Tibial artery (tissue), 4 donors: ENCODE data around the gene GYG2.
A peak's percentile ranks its signal among the peaks of the same experiment; 100 is the strongest.
"Not testable (repeated sequence)": the region's sequence is repeated elsewhere in the genome, so short reads cannot be mapped to it uniquely, and the experiment has no call there.

ENCODE experiments used
- DNase-seq, 2 donors: peaks; one replicate each; pipeline ENCODE4 v3.0.0-alpha.2; 2019
- H3K27ac ChIP-seq, 2 donors: fragments of 200-600 bp; sonication (generic) in 1 of 2; 1 replicate in 1 of 2; 2 replicates in 1 of 2; pipeline ENCODE4 v1.5.1; 2018 to 2019; ENCODE audit warnings: mild to moderate bottlenecking in 1 of 2
- H3K27me3 ChIP-seq, 2 donors: fragments of 200-600 bp; sonication (generic) in 1 of 2; one replicate each; pipeline versions ENCODE4 v1.5.1 to v1.6.0; 2016 to 2019
- H3K36me3 ChIP-seq, 3 donors: fragments of 200-600 bp; sonication (generic) in 2 of 3; one replicate each; pipeline ENCODE4 v1.5.1; 2016 to 2019; ENCODE audit warnings: mild to moderate bottlenecking in 2 of 3
- H3K4me1 ChIP-seq, 4 donors: fragments of 200-600 bp; sonication (generic) in 2 of 4; 1 replicate in 3 of 4; 2 replicates in 1 of 4; pipeline ENCODE4 v1.5.1; 2016 to 2019
- H3K4me3 ChIP-seq, 2 donors: fragments of 200-600 bp; sonication (generic) in 1 of 2; 1 replicate in 1 of 2; 2 replicates in 1 of 2; pipeline ENCODE4 v1.5.1; 2018 to 2019; ENCODE audit warnings: mild to moderate bottlenecking in 2 of 2
- H3K9me3 ChIP-seq, 3 donors: fragments of 200-600 bp; sonication (generic) in 1 of 3; one replicate each; pipeline ENCODE4 v1.5.1; 2016 to 2019
- CTCF ChIP-seq, 2 experiments: fragments of 200-600 bp in 1 of 2; fragments of 450-650 bp in 1 of 2; IDR thresholded peaks; one replicate each; pipeline ENCODE4 v1.5.1; 2017 to 2019; ENCODE audit warnings: antibody characterized with exemption in 2 of 2, mild to moderate bottlenecking in 1 of 2, moderate library complexity in 1 of 2
- intact Hi-C: fragments of 100-400 bp; cut with DNase I; formaldehyde crosslinking; loops from one replicate; pipeline ENCODE4 v1.15.0; 2023; ENCODE audit warnings: low total_unique reads

Gene GYG2

GRCh38 chrX:2883770-2884169, 55.0 kb downstream of the GYG2 start:
- intact Hi-C loops = no loop called here
- no peak for DNase-seq

GRCh38 chrX:2888309-2888708, 59.6 kb downstream of the GYG2 start:
- Histone ChIP-seq H3K36me3 (no peaks in the 10 kb centered on the region), H3K9me3 (no peaks in the 10 kb centered on the region), H3K4me3 (no peak overlapping the region), H3K27ac (no peak overlapping the region), H3K4me1 (peaks cover 0 to 9% (median 3%) of the 10 kb centered on the region in 4 donors), H3K27me3 (no peaks in the 10 kb centered on the region)
- no peak for DNase-seq
- intact Hi-C loops = no loop called here
- no peak for TF ChIP-seq CTCF (IDR thresholded peaks at IDR 0.05)

More at GRCh38 chrX:2883770-2884169, 55.0 kb downstream of the GYG2 start:
- TF ChIP-seq CTCF (IDR thresholded peaks at IDR 0.05) = no peak
- H3K9me3 ChIP-seq = no peaks in the 10 kb centered on the region
- no peaks in the 10 kb centered on the region for H3K27me3 ChIP-seq
- no peak overlapping the region for H3K27ac ChIP-seq
- H3K4me3 ChIP-seq = no peak overlapping the region
- peaks cover 0 to 2% (median 0%) of the 10 kb centered on the region in 4 donors for H3K4me1 ChIP-seq
- no peaks in the 10 kb centered on the region for H3K36me3 ChIP-seq

GRCh38 chrX:2889045-2889605, 60.4 kb downstream of the GYG2 start:
- Histone ChIP-seq H3K36me3 (no peaks in the 10 kb centered on the region), H3K27ac (no peak overlapping the region), H3K9me3 (no peaks in the 10 kb centered on the region), H3K4me1 (peaks cover 0 to 9% (median 3%) of the 10 kb centered on the region in 4 donors), H3K4me3 (peak overlapping the region; percentile 47 to 53), H3K27me3 (no peaks in the 10 kb centered on the region)
- TF ChIP-seq CTCF (IDR thresholded peaks at IDR 0.05) = no peak
- intact Hi-C loops = no loop called here
- no peak for DNase-seq

GRCh38 chrX:2889706-2890490, 61.2 kb downstream of the GYG2 start:
- H3K27ac ChIP-seq, DNase-seq: not testable (repeated sequence)
- peak in 1 of 2 experiments; percentile 11 for TF ChIP-seq CTCF (IDR thresholded peaks at IDR 0.05)

GRCh38 chrX:2890536-2891460, 62.1 kb downstream of the GYG2 start:
- H3K4me3 ChIP-seq, H3K9me3 ChIP-seq, H3K36me3 ChIP-seq, H3K27me3 ChIP-seq, DNase-seq, intact Hi-C loops, H3K4me1 ChIP-seq, H3K27ac ChIP-seq: not testable (repeated sequence)

More at GRCh38 chrX:2889706-2890490, 61.2 kb downstream of the GYG2 start:
- intact Hi-C loops, H3K27me3 ChIP-seq, H3K9me3 ChIP-seq, H3K36me3 ChIP-seq, H3K4me1 ChIP-seq: not testable (repeated sequence)
- peak overlapping the region; percentile 47 to 53 for H3K4me3 ChIP-seq
